G401.6 (cell line): ENCODE data around the gene SNAP91.
"Not testable (repeated sequence)": the region's sequence is repeated elsewhere in the genome, so short reads cannot be mapped to it uniquely, and the experiment has no call there.

Source experiments
- FAIRE-seq: peaks from 2 replicates; lab custom pipeline; 2012; peaks lifted over from hg19 to GRCh38; lab: Jason Lieb, UNC

SNAP91 gene

GRCh38 chr6:83708970-83709747, at the start of gene SNAP91:
TSS of gene SNAP91 (minus strand) at chr6:83709101. CDS start at chr6:83707927, 1,174 bp downstream.
- no peak for FAIRE-seq

- FAIRE-seq = no peak
These were observed 49.6 kb upstream of the SNAP91 start for GRCh38 chr6:83758533-83758932.

- no peak for FAIRE-seq
These were observed 48.1 kb upstream of the SNAP91 start for GRCh38 chr6:83757021-83757420.

- no peak for FAIRE-seq
These were observed 47.7 kb upstream of the SNAP91 start for GRCh38 chr6:83756565-83756964.

GRCh38 chr6:83752375-83752774, 43.5 kb upstream of the SNAP91 start:
- not testable (repeated sequence) for FAIRE-seq

GRCh38 chr6:83741089-83741488, 32.2 kb upstream of the SNAP91 start:
- no peak for FAIRE-seq

GRCh38 chr6:83735461-83735860, 26.6 kb upstream of the SNAP91 start:
- FAIRE-seq = no peak

GRCh38 chr6:83729871-83730270, 21.0 kb upstream of the SNAP91 start:
- no peak for FAIRE-seq

- FAIRE-seq = no peak
These were observed 14.0 kb upstream of the SNAP91 start for GRCh38 chr6:83722876-83723275.

- FAIRE-seq = no peak
These were observed 8.9 kb upstream of the SNAP91 start for GRCh38 chr6:83717809-83718208.

GRCh38 chr6:83711958-83712357, 3.1 kb upstream of the SNAP91 start:
- no peak for FAIRE-seq

- FAIRE-seq = no peak
These were observed 798 bp upstream of the SNAP91 start for GRCh38 chr6:83709748-83710050.

- no peak for FAIRE-seq
These were observed 343 bp downstream of the SNAP91 start for GRCh38 chr6:83708546-83708969.

GRCh38 chr6:83707829-83708545, 914 bp downstream of the SNAP91 start:
- FAIRE-seq = no peak

- no peak for FAIRE-seq
These were observed 6.2 kb downstream of the SNAP91 start for GRCh38 chr6:83702749-83703148.

- FAIRE-seq = no peak
These were observed 6.8 kb downstream of the SNAP91 start for GRCh38 chr6:83702077-83702476.

GRCh38 chr6:83696674-83697073, 12.2 kb downstream of the SNAP91 start:
- no peak for FAIRE-seq

GRCh38 chr6:83685481-83685880, 23.4 kb downstream of the SNAP91 start:
- no peak for FAIRE-seq

GRCh38 chr6:83677791-83678190, 31.1 kb downstream of the SNAP91 start:
- no peak for FAIRE-seq

GRCh38 chr6:83637953-83638352, 70.9 kb downstream of the SNAP91 start:
- no peak for FAIRE-seq

GRCh38 chr6:83636800-83637199, 72.1 kb downstream of the SNAP91 start:
- FAIRE-seq = no peak

- no peak for FAIRE-seq
These were observed 75.3 kb downstream of the SNAP91 start for GRCh38 chr6:83633609-83634008.

GRCh38 chr6:83633149-83633548, 75.8 kb downstream of the SNAP91 start:
- no peak for FAIRE-seq

GRCh38 chr6:83629908-83630307, 79.0 kb downstream of the SNAP91 start:
- FAIRE-seq = not testable (repeated sequence)
